Activated naive CD4-positive, alpha-beta T cell treated with anti-CD3 and anti-CD28 coated beads, Interleukin-2, amount 50 U/mL, for 16 hours (primary cell): ENCODE measurements around the gene EARS2.
"Not testable (repeated sequence)": the region's sequence is repeated elsewhere in the genome, so short reads cannot be mapped to it uniquely, and the experiment has no call there.

Experiments used
- DNase-seq: peaks from one replicate; pipeline ENCODE4 v3.0.0-alpha.2; 2020

The EARS2 gene

DNA sequence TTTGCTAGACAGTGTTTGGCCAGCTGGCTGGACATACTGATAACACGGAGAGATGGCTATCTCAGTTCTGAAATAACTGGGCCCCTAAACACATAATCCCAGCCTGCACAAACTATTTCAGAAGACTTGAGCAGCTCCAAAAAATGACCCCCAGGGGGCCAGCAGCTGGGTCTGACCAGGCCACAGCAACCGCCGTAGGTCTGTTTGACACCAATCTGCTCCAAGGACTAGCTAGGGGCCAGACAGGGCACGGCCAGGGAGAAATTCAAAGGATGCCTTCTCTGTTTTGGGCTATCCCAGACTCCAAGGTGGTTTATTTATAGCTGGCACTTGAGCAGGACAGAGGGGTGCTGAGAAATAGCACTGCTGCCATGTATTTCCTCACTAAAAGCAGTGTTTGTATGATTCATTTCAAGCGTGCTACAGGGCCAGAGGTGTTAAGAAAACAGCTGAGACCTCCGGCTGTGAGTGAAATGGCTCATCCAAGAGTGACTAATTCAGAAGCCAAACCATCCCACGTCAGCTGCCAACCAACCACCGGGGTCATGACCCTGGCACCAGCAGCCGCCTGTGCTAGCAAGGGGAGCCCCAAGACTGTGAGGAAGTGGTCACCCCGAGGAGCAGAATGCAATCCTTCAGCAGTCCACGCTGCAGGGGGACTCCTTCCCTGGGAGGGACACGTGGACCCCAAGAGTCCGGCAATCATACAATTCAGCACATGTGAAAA is 52.5 kb downstream of the EARS2 start:
- peak; percentile 62 for DNase-seq

DNA sequence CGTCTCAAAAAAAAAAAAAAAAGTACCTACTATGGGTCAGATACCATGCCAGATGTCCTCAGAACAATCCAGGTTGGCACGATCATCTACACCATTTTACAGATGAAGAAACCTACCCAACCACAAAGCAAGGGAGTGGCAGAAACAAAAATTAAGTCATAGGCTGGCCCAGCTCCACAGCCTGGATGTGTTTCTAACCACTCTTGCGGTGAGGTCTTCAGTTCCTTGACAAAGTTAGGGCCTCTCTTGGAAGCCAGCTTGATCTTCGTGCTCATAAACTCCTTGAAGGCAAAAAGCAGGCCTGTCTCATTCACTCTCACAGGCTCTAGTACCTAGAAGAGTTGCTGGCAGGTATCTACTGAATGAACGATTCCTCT is 53.1 kb downstream of the EARS2 start:
- DNase-seq, result no peak

DNA sequence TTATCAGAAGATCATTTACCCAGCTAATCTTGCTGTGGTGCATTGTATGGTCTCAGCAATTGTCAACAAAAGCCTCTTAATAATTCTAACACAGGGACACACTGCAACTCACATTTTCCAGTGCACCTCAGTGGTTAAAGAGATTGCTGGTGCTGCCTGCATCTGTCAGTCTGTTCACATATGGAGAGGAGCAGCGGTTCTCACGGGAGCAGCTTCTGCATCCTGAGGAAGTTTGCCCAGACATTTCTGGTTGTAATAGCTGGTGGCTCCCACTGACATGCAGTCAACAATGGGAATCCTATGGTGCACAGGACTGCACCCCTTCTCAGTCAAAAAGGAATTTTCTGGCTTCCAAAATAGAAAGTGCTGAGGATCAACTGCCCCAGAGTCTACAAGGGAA is 54.7 kb downstream of the EARS2 start:
- DNase-seq, result no peak

DNA sequence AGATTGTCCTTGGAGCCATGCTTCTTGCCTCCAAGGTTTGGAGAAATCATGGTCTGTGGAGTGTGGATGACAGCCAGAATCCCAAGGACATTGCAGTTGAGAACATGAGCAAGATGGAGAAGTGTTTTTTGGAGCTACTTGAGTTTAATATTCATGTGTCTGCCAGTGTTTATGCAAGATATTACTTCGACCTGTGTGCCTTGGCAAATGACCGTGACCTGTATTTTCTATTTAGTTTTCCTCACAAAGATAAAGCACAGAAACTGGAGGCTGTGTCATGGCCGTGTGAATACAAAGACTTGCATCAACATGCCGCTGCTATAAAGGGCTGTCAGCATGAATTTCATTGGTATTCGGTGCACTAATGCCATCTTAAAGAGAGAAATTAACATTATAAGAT is 55.9 kb downstream of the EARS2 start:
- DNase-seq, result no peak

DNA sequence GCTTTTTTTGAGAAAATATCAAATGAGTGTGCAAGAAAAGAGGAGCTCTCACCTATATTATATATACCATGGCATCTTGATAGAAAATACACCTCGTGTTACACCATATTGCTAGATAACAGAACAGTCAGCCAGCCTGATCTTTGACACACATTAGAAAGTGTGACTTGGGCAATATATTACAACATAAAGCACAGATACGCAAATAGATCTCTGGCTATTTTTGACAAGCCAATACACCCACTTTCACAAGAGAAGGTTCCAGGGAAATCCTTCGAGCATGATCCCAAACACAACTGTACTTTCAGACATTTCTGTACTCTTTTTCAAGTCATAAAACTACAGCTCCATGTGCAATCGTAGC is 56.3 kb downstream of the EARS2 start:
- no peak for DNase-seq

DNA sequence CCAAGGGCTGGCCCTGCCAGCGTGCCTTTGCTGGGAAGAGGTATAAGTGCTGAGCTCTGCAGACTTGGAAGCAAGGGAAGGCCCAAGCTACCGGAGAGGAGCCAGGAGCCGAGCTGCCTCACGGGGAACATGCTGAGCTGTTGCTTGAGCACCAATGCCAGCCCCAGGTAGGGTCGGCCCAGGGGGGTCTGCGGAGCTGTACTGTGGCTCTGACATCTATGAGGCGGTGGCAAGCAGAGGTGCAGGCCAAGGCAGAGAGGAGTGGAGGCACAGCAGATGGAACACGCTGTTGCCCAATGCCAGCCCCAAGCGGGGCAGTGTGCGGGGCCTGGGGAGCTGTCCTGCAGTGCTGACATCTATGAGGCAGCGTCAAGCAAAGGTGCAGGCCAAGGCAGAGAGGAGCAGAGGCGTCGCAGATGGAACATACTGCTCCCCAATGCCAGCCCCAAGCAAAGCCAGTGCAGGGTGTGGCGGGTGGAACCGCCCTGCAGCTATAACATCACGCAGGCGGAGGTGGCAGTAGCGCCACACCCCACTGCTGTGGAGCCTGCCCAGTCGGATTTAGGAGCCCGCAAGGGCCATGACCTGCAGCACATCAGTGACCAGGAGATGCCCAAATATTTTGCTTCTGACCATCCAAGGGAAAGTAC is 56.8 kb downstream of the EARS2 start:
- DNase-seq, result no peak

DNA sequence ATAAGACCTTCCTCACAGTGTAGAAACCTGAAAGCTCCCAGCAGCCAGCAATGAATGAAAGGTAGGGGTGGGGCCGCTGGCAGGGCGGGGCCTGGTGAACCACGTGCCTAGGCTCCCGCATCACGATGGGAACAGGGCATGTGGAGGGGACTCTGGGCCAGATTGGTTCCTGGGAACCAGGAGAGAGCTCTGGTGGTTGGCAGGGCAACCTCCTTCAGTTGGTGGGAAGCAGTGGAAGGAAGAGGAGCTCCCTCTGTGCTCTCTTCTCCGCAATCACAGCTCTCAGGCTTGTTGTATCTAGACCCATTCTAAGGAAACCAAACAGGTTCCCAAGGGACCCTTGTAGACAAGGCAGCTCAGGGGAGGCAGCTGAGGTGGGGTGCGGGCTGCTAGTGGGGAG is 57.3 kb downstream of the EARS2 start:
- no peak for DNase-seq

DNA sequence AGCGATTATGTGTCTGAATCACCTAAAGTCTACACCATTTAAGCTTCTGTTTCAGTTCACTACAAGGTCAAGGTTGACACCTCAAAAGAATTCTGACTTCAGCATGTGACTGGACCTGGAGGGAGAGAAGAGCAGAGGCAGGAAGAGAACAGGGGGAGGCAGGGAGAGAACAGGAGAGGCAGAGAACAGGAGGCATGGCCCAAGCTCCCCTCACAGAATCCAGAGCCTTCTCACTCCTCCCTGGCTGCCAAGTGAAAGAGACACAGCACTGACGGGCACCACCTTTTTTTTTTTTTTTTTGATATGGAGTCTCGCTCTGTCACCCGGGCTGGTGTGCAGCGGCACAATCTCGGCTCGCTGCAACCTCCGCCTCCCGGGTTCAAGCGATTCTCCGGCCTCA is 58.3 kb downstream of the EARS2 start:
- DNase-seq, result no peak

DNA sequence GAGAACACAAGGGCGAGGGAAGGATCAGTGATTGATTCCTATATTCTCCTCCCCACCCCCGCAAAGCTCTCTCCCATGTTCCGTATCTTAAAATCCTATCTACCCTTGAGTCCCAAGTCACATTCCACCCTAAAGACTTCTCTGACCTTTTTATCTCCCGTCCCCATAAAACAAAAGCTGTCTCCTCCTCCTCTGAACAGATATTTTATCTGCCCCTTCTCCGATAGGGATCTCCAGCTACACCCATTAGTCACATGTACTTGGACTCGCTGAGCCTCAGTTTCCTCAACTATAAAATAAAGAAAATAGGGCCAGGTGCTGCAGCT is 59.6 kb downstream of the EARS2 start:
- no peak for DNase-seq

DNA sequence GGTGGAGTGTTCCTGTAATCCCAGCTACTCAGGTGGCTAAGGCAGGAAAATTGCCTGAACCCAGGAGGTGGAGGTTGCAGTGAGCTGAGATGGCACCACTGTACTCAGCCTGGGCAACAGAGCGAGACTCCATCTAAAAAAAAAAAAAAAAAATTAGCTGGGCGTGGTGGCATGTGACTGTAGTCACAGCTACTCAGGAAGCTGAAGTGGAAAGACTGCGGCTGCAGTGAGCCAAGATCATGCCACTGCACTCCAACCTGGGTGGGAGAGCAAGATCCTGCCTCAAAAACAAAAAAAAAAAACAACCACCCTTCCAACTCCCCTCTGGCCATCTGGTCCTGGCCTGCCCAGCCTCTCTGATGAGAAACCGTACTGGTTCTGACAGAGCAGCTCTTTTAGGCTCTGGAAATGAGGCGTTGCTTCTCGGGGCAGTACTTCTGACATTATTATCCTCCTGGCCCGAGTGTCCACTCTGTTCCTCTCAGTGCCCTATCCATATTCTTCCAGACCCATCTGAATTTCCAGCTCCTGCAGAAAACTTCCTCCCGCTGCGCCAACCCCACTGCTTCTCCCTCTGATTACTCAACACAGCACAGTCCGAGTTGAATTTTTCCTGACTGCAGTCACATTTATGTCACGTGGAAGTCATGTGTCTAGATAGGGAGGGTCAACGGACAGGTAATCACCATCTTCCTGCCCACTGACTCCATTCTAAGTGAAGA is 60.2 kb downstream of the EARS2 start:
- no peak for DNase-seq

DNA sequence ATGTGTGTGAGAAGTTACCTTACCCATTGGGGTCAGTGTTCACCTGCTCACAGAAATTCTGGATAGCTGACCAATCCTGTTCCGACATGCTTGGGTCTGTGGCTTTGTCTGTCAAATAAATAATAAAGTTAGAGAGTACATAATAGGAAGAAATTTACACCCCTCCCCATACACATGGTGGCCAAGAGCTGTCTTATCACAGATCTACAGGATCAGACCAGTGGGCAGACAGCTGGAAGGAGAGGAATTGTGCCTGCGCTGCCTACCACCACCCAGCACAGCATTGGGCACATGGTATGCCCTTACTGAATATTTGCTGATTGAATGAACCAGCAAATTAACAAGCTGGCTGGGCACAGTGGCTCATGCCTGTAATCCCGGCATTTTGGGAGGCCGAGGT is 61.5 kb downstream of the EARS2 start:
- DNase-seq, result no peak

DNA sequence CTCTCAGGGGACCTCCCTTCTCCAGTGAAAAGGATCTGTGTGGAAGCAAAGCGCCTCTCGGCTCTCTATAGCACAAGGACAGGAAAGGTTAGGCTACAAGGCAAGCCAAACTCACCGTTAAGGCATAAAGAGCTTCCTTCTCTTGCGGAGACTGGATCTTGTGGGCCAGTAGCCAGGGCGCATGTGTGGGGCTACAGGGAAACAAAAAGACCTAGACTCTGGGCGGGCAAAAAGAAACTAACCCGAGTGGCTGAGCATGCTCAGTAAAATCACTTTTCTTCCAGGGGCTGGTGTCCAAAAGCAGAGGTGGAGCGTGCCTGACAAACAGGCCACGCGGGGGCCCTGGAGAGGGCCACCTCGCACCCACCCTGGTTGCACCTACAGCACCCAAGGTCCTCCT is 63.0 kb downstream of the EARS2 start:
- no peak for DNase-seq

DNA sequence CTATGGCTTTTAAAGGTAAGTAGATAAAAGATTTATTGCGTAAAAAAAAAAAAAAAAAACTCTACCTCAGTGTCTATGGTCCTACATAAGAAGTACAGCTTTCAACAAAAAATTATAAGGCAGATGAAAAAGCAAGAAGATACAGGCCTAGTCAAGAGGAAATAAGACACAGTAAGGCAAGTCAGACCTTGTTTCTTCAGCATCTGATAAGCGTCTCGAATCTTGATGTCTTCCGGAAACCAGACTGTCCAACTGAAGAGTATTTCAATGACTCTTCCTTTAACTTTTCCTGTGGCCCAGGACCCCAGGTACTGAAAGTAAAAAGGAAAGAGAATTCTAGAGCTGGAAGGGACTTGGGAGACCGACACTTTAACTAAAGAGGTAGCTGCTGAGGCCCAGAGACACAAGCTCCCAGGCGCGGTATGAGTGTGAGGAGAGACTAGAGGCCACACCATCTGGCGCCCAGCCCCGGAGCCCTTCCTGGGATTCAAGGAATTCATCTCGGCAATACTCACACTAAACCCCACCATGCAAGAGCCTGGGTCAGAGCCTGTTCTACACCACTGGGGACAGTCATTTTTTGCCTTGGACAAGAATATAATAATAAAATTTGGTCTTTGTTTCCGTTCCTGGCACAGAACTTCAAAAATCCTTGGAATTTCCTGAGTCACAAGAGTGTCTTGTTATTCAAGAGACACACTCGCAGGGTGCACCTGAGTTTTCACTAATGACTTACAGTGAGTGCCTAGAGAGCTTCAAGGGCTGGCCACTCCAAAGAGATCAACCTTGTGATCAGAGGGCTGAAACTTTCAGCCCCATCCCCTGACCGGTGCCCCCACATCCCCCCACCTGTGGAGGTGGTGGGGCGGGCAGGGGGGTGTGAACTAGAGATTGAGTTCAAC is 65.4 kb downstream of the EARS2 start:
- DNase-seq, result no peak

DNA sequence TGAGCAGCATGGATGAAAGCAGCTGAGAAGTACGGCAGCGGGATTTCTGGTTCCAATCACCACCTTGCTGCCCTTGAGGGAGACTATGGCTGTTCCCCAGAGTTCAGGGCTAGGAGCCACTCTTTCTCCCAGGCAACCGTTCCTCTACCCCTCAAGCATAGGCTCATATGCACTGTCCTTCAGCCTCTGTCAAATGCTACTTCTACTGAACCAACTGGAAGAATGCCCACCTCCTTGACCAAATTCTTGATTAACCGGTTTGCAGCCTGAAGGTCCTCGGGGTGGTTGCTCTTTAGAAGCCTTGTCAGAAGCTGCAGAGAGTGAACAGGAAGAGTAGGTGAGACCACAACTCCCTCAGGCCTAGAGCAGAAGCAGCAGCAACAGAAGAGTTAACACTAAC is 70.7 kb downstream of the EARS2 start:
- no peak for DNase-seq

DNA sequence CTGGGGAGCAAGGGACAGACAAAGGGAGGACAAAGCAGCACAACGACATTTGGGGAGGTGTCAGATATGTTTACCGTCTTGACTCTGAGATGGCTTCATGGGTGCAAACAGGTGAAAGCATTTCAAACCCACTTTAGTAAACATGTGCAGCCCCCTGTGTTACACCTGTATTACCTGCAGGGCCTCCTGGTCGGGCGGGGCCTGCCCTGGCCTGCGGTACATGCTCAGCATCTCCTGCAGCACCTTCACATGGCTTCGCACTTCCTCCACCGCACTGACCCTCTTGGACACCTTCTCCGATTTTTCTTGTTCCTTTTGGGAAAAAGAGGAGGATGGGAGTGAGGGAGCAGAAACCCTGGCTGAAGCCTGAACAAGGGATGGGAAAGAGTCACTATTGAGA is 71.3 kb downstream of the EARS2 start:
- DNase-seq, result no peak

DNA sequence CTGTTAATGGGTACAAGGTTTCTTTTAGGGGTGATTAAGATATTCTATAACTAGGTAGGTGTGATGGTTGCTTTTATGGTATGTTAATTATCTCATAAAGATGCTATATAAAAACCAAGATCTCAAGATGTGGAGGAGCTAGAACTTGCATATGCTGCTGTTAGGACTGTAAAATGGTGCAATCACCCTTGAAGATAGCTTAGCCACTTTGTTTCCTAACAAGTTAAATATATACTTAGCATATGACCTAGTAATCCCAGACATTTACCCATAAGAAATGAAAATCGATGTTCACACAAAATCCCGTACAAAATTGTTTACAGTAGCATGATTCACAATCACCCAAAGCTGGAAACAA is 71.9 kb downstream of the EARS2 start:
- no peak for DNase-seq

DNA sequence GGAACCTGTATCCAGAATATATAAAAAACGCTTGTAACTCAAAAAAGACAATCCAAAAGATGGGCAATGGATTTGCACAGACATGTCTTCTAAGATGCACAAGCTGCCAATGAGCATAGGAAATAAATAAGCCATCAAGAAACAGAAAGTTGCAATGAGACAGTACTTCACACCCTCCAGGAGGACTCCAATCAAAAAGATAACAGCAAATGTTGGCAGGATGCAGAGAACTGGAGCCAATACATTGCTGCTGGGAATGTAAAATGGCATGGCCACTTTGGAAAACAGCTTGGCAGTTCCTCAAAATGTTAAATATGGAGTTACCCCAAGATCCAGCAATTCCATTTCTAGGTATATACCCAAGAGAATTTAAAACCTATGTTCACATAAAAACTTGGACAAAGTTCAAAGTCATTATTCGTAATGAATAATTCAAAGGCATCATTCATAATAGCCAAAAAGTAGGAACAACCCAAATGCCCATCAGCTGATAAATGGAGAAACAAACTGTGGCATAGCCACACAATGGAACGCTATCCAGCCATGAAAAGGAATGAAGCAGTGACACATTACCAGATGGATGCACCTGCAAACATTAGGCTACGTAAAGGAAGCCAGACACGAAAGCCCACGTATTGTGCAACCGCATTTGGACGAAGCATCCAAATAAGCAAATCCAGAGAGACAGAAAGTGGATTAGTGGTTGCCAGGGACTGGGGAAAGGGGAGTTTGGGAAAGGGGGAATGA is 72.5 kb downstream of the EARS2 start:
- DNase-seq, result no peak

DNA sequence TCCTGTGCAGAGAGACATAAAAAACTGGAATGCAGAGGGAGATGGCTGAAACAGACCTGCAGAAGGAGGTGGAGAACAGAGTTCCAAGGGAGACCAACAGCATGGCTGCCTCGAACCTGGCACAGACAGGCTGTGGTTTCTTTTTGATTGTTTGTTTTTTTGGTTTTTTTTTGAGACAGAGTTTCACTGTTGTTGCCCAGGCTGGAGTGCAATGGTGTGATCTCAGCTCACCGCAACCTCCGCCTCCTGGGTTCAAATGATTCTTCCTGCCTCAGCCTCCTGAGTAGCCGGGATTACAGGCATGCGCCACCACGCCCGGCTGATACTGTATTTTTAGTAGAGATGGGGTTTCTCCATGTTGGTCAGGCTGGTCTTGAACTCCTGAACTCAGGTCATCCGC is 73.7 kb downstream of the EARS2 start:
- not testable (repeated sequence) for DNase-seq

DNA sequence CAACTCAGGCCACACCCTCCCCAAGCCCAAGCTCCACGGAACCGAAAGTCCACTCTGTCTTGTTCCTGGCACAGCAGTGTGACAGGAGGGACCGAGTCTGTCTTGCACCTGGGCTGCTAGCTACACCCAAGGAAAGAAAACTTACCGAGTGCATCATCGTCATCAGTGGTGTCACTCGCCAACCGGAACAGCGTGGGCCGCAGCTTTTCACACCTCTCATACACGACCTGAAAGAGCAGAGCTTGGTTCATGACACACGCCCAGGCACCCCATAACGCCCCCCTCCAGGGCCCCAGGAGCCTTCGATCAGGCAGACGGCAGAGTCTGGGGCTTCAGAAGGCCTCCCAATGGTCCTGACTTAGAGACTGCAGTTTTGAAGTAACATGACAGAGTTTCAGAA is 74.4 kb downstream of the EARS2 start:
- no peak for DNase-seq

DNA sequence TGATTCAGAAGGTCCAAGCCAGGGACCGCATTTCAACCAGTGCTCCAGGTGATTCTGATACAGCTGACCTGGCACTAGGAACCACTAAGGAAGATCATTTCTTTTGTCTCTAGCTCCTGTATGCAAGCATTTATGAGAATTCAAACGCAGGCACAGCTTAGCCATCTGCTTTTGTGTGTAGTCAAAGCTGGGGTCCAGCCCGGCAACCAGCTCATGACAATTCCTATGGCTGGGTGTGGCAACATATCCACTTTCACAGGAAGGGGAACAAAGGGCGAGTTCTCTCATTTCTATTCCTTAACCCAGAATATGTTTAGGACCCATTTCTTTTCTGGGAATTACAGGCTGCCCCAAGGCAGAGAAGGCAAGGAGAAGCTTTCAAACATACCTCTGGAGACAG is 76.9 kb downstream of the EARS2 start:
- DNase-seq, result no peak

DNA sequence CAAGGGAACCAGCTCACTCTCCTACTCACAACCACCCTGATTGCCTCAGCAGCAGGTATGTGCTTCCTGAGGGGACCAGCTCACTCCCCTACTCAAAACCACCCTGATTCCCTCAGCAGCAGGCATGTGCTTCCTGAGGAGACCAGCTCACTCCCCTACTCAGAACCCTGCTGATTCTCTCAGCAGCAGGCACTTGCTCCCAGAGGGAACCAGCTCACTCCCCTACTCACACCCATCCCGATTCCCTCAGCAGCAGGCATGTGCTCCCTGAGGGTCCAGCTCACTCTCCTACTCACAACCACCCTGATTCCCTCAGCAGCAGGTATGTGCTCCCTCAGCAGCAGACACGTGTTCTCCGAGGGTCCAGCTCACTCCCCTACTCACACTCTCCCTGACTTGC is 78.0 kb downstream of the EARS2 start:
- no peak for DNase-seq

DNA sequence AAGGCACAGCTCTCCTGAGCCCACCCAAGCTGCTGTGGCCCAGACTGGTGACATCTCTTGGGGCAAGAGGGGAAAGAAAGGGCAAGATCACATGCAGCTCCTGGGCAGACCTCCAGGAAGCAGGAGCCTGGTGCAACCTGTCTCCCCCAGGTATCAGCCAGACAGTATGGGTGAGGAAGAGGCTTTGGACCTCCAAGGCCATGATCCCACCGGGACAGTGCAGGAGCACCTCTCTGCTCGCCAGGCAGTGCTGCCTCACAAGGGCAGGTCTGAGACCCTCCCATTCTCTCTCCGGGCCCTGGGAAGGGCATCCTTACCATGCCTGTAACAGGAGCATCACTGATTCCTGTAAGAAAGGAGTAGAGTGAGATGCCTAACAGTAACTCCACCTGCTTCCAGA is 78.6 kb downstream of the EARS2 start:
- no peak for DNase-seq

DNA sequence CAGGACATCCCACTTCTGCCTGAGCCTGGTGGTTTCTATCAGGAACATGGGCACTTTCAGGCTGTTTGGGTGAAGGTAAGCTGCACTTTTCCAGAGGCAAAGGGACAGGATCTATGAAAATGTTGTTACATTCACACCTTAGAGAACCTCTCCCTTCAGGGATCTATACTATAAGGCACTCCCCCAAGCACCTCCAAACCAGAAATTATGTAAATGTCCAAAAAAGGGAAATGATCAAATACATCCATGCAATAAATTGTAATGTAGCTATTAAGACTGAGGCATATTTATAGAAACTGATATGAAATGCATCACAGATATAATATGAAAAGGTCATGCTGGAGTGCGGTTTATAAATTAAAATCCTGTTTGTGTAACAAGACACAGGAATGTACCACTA is 80.9 kb downstream of the EARS2 start:
- DNase-seq, result no peak
